Spinal cord (tissue), 10 donors: ENCODE data around the gene GUCA1A. TPM values are rescaled to one million over a fixed set of nuclear protein-coding genes. Genes with fewer than 3 reads are reported as not detected.
"Not testable (repeated sequence)": the region's sequence is repeated elsewhere in the genome, so short reads cannot be mapped to it uniquely, and the experiment has no call there.

Experiments used
- DNase-seq, 6 donors: peaks; one replicate each; pipeline versions ENCODE4 v3.0.0 to v3.0.0-alpha.2; 2013 to 2015; ENCODE audit warnings: low spot score in 6 of 6, low read depth in 4 of 6
- H3K27ac ChIP-seq: one replicate; pipeline ENCODE4 v1.5.1; 2013; ENCODE audit warnings: low read depth, low read length, control low read depth
- H3K27me3 ChIP-seq: one replicate; pipeline ENCODE4 v1.6.1; 2013; ENCODE audit warnings: low read length; ENCODE audit not compliant: control insufficient read depth, insufficient read depth
- H3K36me3 ChIP-seq: one replicate; pipeline ENCODE4 v1.6.1; 2013; ENCODE audit warnings: low read length; ENCODE audit not compliant: control insufficient read depth, insufficient read depth
- H3K4me1 ChIP-seq: one replicate; pipeline ENCODE4 v1.6.1; 2013; ENCODE audit warnings: low read length; ENCODE audit not compliant: control insufficient read depth, insufficient read depth
- H3K4me3 ChIP-seq: one replicate; pipeline ENCODE4 v1.5.1; 2013; ENCODE audit warnings: low read depth, low read length, control low read depth
- H3K9me3 ChIP-seq: one replicate; pipeline ENCODE4 v1.6.1; 2013; ENCODE audit warnings: low read length; ENCODE audit not compliant: control insufficient read depth, insufficient read depth
- WGBS: methylation state at CpG from one replicate; pipeline ENCODE4 v1.1.5; 2013; ENCODE audit warnings: missing lambda C conversion rate; ENCODE audit not compliant: insufficient coverage; 5-methylcytosine and 5-hydroxymethylcytosine counted together
- polyA plus RNA-seq, 2 donors: library from polyadenylated mRNA; unstranded; fragments of 120-200 nt; gene quantifications; one replicate each; pipeline ENCODE4 v1.2.1, GENCODE V29; 2013; ENCODE audit not compliant: insufficient read length in 2 of 2
- total RNA-seq, 2 donors: library from RNA; depleted of rRNA in 1 of 2; stranded (reverse); fragments of 120-200 nt in 1 of 2; fragments of >200 nt in 1 of 2; gene quantifications; one replicate each; pipeline versions ENCODE4 v1.2.3 to v1.2.4, GENCODE V29; 2013 to 2014
- donor health status: healthy.

The GUCA1A gene
- total and polyA plus RNA-seq, 4 donors = 1.5 to 5.8 (median 3.1) TPM

- WGBS = under 1% methylated on average over 37 of the region's 60 CpGs
- no peaks in the 10 kb centered on the region for H3K36me3 ChIP-seq
- H3K4me3 ChIP-seq = peak within 1 kb of the TSS; percentile 3
- DNase-seq = no peak
- peaks cover 27% of the 10 kb centered on the region for H3K27me3 ChIP-seq
- H3K27ac ChIP-seq = no peak within 1 kb of the TSS
- no peaks in the 10 kb centered on the region for H3K9me3 ChIP-seq
- peaks cover 14% of the 10 kb centered on the region for H3K4me1 ChIP-seq
Measured at GRCh38 chr6:42142118-42142835, 30.9 kb upstream of the GUCA1A start, which contains the start of gene C6orf132. TSS of gene C6orf132 (minus strand) at chr6:42142620. CDS start at chr6:42142444, 176 bp downstream.

- Histone ChIP-seq H3K4me3 (no peak overlapping the region), H3K27me3 (peaks cover 15% of the 10 kb centered on the region), H3K36me3 (no peaks in the 10 kb centered on the region), H3K4me1 (peaks cover 7% of the 10 kb centered on the region), H3K27ac (no peak overlapping the region), H3K9me3 (no peaks in the 10 kb centered on the region)
- 96% methylated on average over 4 of the region's 10 CpGs for WGBS
- DNase-seq = no peak
Measured at GRCh38 chr6:42147138-42147562, 26.0 kb upstream of the GUCA1A start.

GRCh38 chr6:42148058-42148457 is 25.1 kb upstream of the GUCA1A start:
- DNase-seq = no peak
- Histone ChIP-seq H3K27me3 (peaks cover 5% of the 10 kb centered on the region), H3K27ac (no peak overlapping the region), H3K9me3 (no peaks in the 10 kb centered on the region), H3K4me1 (no peaks in the 10 kb centered on the region), H3K4me3 (no peak overlapping the region), H3K36me3 (no peaks in the 10 kb centered on the region)
- WGBS = 79% methylated on average over 2 of the region's 3 CpGs

DNA sequence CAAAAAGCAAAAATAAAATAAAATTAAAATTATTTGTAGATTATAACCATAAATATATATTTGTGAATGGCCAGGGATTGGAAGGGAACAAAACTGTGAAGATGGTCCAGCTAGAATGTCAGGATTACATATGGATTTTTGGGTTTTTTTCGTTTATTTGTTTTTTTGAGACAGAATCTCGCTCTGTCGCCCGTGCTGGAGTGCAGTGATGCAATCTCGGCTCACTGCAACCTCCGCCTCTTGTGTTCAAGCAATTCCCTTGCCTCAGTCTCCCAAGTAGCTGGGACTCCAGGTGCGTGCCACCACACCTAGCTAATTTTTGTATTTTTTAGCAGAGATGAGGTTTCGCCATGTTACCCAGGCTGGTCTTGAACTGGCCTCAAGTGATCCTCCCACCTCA is 22.9 kb upstream of the GUCA1A start:
- no peaks in the 10 kb centered on the region for H3K4me1 ChIP-seq
- WGBS = 92% methylated on average over 7 of the region's 8 CpGs
- no peak overlapping the region for H3K4me3 ChIP-seq
- no peak for DNase-seq
- H3K9me3 ChIP-seq = no peaks in the 10 kb centered on the region
- H3K36me3 ChIP-seq = no peaks in the 10 kb centered on the region
- no peak overlapping the region for H3K27ac ChIP-seq
- H3K27me3 ChIP-seq = peaks cover 4% of the 10 kb centered on the region

DNA sequence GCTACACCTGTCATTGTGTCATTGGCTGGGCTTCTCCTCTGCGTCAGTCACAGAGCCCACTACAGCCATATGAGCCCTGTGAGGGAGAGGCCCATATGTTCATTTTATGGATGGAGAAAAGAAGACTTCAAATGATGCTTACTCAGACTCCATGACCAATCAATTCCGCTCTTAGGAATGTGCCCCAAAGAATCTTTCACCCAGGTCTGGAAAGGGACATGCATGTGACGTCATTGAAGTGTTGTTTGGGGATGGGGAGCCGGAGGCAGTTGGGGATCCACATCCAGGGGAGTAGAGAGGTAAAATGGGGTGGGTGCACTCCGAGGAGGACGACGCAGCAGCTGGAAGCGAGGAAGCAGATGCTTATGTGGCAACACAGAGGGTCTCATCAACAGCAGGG is 21.1 kb upstream of the GUCA1A start:
- Histone ChIP-seq H3K4me1 (no peaks in the 10 kb centered on the region), H3K27ac (no peak overlapping the region), H3K36me3 (no peaks in the 10 kb centered on the region), H3K4me3 (no peak overlapping the region), H3K9me3 (no peaks in the 10 kb centered on the region), H3K27me3 (peaks cover 4% of the 10 kb centered on the region)
- DNase-seq = peak in 1 of 6 donors; percentile 23
- WGBS = 52% methylated on average over 2 of the region's 8 CpGs

DNA sequence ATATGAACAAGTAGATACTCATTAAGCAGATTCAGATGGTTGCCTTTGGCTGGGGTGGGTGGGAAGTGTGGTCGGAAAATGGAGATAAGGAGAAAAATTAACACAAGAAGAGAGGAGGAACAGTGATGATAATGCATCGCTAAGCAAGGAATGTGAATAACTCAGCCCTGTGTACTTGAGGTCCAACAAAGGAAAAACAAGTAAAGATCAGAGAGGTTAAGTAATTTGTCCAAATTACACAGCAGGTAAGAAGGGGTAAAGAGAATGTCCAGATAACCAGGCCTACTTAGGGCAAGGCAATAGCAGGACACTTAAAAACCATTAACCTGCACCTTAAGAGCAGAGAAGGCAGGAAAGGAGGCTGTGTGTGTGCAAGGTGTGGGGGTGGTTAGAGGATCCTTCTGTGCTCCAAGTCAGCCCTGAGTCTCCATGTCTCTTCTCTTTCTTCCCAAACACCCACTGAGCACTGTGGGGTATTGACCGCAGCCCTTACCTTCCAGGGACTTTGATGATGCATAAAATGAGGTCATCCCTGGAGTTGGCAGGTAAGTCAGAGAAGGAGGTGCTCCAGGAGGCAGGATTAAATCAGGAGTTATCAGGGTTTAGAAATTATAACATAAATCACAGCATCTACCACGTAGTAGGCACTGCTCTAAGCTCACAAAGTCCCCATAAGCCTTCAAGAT is 20.5 kb upstream of the GUCA1A start:
- H3K36me3 ChIP-seq, H3K4me1 ChIP-seq, H3K27ac ChIP-seq, H3K9me3 ChIP-seq, H3K27me3 ChIP-seq, H3K4me3 ChIP-seq, DNase-seq: not testable (repeated sequence)
- WGBS = 80% methylated on average over 2 of the region's 4 CpGs

DNA sequence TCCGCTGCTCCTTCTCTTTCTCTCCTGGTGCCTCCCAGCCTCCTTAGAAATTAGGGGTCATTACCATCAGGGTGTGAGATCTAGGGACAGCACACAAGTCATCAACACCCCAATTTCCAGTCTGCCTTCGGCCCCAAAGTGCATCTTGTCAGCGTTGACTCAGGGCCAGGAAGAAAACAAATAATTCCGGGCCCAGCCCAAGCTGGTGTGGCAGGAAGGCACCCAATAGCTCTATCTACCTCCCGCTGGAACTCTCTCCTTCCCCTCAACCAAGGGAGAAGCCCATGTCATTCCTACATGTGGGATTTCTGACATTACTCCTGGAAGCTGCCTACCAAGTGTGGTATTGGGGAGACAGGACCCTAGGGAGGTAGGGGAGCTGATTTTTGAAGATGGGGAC is 19.2 kb upstream of the GUCA1A start:
- Histone ChIP-seq H3K9me3 (no peaks in the 10 kb centered on the region), H3K36me3 (no peaks in the 10 kb centered on the region), H3K27me3 (peaks cover 4% of the 10 kb centered on the region), H3K27ac (no peak overlapping the region), H3K4me3 (no peak overlapping the region), H3K4me1 (peaks cover 4% of the 10 kb centered on the region)
- DNase-seq = no peak
- WGBS = 62% methylated on average over 4 of the region's 5 CpGs

GRCh38 chr6:42154461-42155209 is 18.5 kb upstream of the GUCA1A start:
- Histone ChIP-seq H3K27ac (no peak overlapping the region), H3K9me3 (no peaks in the 10 kb centered on the region), H3K27me3 (peaks cover 4% of the 10 kb centered on the region), H3K4me1 (peaks cover 4% of the 10 kb centered on the region), H3K36me3 (no peaks in the 10 kb centered on the region), H3K4me3 (no peak overlapping the region)
- DNase-seq = no peak

GRCh38 chr6:42155293-42155692 is 17.9 kb upstream of the GUCA1A start:
- no peak for DNase-seq
- Histone ChIP-seq H3K27ac (no peak overlapping the region), H3K9me3 (no peaks in the 10 kb centered on the region), H3K4me1 (peaks cover 4% of the 10 kb centered on the region), H3K36me3 (no peaks in the 10 kb centered on the region), H3K27me3 (peaks cover 4% of the 10 kb centered on the region), H3K4me3 (no peak overlapping the region)
- 88% methylated on average over 2 of the region's 4 CpGs for WGBS
